ENCODE measurements around the gene COG7. TPM values are rescaled to one million over a fixed set of nuclear protein-coding genes. Genes with fewer than 3 reads are reported as not detected.

COG7 gene
- polyA plus RNA-seq, 1 donor (not counting 4 experiments of a cell fraction or from before 2014, with no cell fraction given) = 14.7 TPM

GRCh38 chr16:23466162-23466885 is 13.3 kb upstream of the COG7 start:
- no peaks in the 10 kb centered on the region for H3K27me3 ChIP-seq (ENCODE audit: control insufficient read depth, extremely low read depth, insufficient read depth, low read length)
- H3K4me3 ChIP-seq (ENCODE audit: control insufficient read depth in 2 of 3, extremely low read depth in 1 of 3, insufficient read depth in 2 of 3, low read depth in 1 of 3, low read length in 3 of 3) = no peak overlapping the region
- no peak overlapping the region for H2AFZ ChIP-seq (ENCODE audit: control insufficient read depth, low read length)
- peak; percentile 77 for DNase-seq (ENCODE audit: low read depth, low spot score)
- no peaks in the 10 kb centered on the region for H4K20me1 ChIP-seq (ENCODE audit: control insufficient read depth, extremely low read depth, insufficient read depth, low read length)
- no peak for TF ChIP-seq EZH2 (IDR thresholded peaks at IDR 0.05; ENCODE audit: low read length)
- TF ChIP-seq CTCF (optimal IDR thresholded peaks at IDR 0.05 in 1 of 3, IDR thresholded peaks at IDR 0.05 in 1 of 3, conservative IDR thresholded peaks at IDR 0.05 in 1 of 3; ENCODE audit: extremely low read depth in 1 of 3, insufficient read depth in 2 of 3, low read length in 3 of 3) = no peak
- peaks cover 2% of the 10 kb centered on the region for H3K9me1 ChIP-seq (ENCODE audit: control insufficient read depth, extremely low read depth, insufficient read depth, low read length)
- H3K4me1 ChIP-seq (ENCODE audit: control insufficient read depth, extremely low read depth, insufficient read depth, low read length) = peaks cover 19% of the 10 kb centered on the region
- peak overlapping the region; percentile 13 for H3K27ac ChIP-seq (ENCODE audit: control insufficient read depth, insufficient read depth, low read length)
- dilution Hi-C loops (cut with MboI; ENCODE audit: extremely low pct_ligation_motif_present, low sequenced_read_pairs) = no loop called here
- no peaks in the 10 kb centered on the region for H3K79me2 ChIP-seq (ENCODE audit: control insufficient read depth, insufficient read depth, low read length)
- H3K4me2 ChIP-seq (ENCODE audit: control insufficient read depth, extremely low read depth, insufficient read depth, low read depth, low read length) = no peak overlapping the region
- FAIRE-seq = peak; percentile 52
- H3K9me3 ChIP-seq (ENCODE audit: control insufficient read depth, low read depth, low read length) = no peaks in the 10 kb centered on the region
- H3K9ac ChIP-seq (ENCODE audit: control insufficient read depth, extremely low read depth, insufficient read depth, low read length) = no peak overlapping the region
- H3K36me3 ChIP-seq (ENCODE audit: control insufficient read depth in 2 of 2, extremely low read depth in 1 of 2, insufficient read depth in 2 of 2, low read length in 2 of 2) = peaks cover 14 to 27% of the 10 kb centered on the region in 2 experiments

GRCh38 chr16:23465179-23465578 is 12.2 kb upstream of the COG7 start:
- Histone ChIP-seq H2AFZ (ENCODE audit: control insufficient read depth, low read length) (no peak overlapping the region), H3K4me3 (ENCODE audit: control insufficient read depth in 2 of 3, extremely low read depth in 1 of 3, insufficient read depth in 2 of 3, low read depth in 1 of 3, low read length in 3 of 3) (no peak overlapping the region), H3K27ac (ENCODE audit: control insufficient read depth, insufficient read depth, low read length) (no peak overlapping the region), H4K20me1 (ENCODE audit: control insufficient read depth, extremely low read depth, insufficient read depth, low read length) (no peaks in the 10 kb centered on the region), H3K27me3 (ENCODE audit: control insufficient read depth, extremely low read depth, insufficient read depth, low read length) (no peaks in the 10 kb centered on the region), H3K36me3 (ENCODE audit: control insufficient read depth in 2 of 2, extremely low read depth in 1 of 2, insufficient read depth in 2 of 2, low read length in 2 of 2) (peaks cover 14 to 27% of the 10 kb centered on the region in 2 experiments), H3K79me2 (ENCODE audit: control insufficient read depth, insufficient read depth, low read length) (no peaks in the 10 kb centered on the region), H3K9ac (ENCODE audit: control insufficient read depth, extremely low read depth, insufficient read depth, low read length) (no peak overlapping the region), H3K9me3 (ENCODE audit: control insufficient read depth, low read depth, low read length) (no peaks in the 10 kb centered on the region), H3K4me2 (ENCODE audit: control insufficient read depth, extremely low read depth, insufficient read depth, low read depth, low read length) (no peak overlapping the region), H3K4me1 (ENCODE audit: control insufficient read depth, extremely low read depth, insufficient read depth, low read length) (peaks cover 18% of the 10 kb centered on the region), H3K9me1 (ENCODE audit: control insufficient read depth, extremely low read depth, insufficient read depth, low read length) (peaks cover 2% of the 10 kb centered on the region)
- FAIRE-seq = no peak
- no peak for DNase-seq (ENCODE audit: low read depth, low spot score)
- TF ChIP-seq EZH2 (IDR thresholded peaks at IDR 0.05; ENCODE audit: low read length) = no peak
- TF ChIP-seq CTCF (optimal IDR thresholded peaks at IDR 0.05 in 1 of 3, IDR thresholded peaks at IDR 0.05 in 1 of 3, conservative IDR thresholded peaks at IDR 0.05 in 1 of 3; ENCODE audit: extremely low read depth in 1 of 3, insufficient read depth in 2 of 3, low read length in 3 of 3) = no peak
- dilution Hi-C loops (cut with MboI; ENCODE audit: extremely low pct_ligation_motif_present, low sequenced_read_pairs) = no loop called here

Measured in keratinocyte (primary cell).